Activated CD8-positive, alpha-beta T cell treated with anti-CD3 and anti-CD28 coated beads for 36 hours (primary cell): Measurements from ENCODE around the gene CPE. TPM values are rescaled to one million over a fixed set of nuclear protein-coding genes. Genes with fewer than 3 reads are reported as not detected.

Experiments used
- ATAC-seq: fragments of 200-7000 bp; cut with Tn5 transposase; one replicate; pipeline ENCODE4 v1.10.0; 2021; ENCODE audit warnings: mild to moderate bottlenecking, moderate library complexity
- CTCF ChIA-PET: fragments of 350-600 bp; sonication (Branson Sonifier 250); formaldehyde crosslinking; loops from one replicate; lab custom pipeline; 2021; ENCODE audit warnings: antibody characterized with exemption; lab: Charles Lee
- POLR2A ChIA-PET: fragments of 350-600 bp; sonication (Branson Sonifier 250); formaldehyde crosslinking; loops from one replicate; lab custom pipeline; 2021; ENCODE audit warnings: antibody characterized with exemption; lab: Charles Lee
- DNase-seq: peaks from one replicate; pipeline ENCODE4 v3.0.0-alpha.2; 2020
- H3K27ac Mint-ChIP-seq: one replicate; pipeline ENCODE4 v1.8.0; 2021; ENCODE audit warnings: mild to moderate bottlenecking, mixed read lengths
- H3K27me3 Mint-ChIP-seq: one replicate; pipeline ENCODE4 v1.8.0; 2021; ENCODE audit warnings: mixed read lengths
- H3K36me3 Mint-ChIP-seq: one replicate; pipeline ENCODE4 v1.8.0; 2021; ENCODE audit warnings: low read depth, mixed read lengths
- H3K4me1 Mint-ChIP-seq: one replicate; pipeline ENCODE4 v1.8.0; 2021; ENCODE audit warnings: low read depth, mixed read lengths
- H3K4me3 Mint-ChIP-seq: one replicate; pipeline ENCODE4 v1.8.0; 2021; ENCODE audit warnings: mild to moderate bottlenecking, moderate library complexity, mixed read lengths
- H3K9me3 Mint-ChIP-seq: one replicate; pipeline ENCODE4 v1.8.0; 2021; ENCODE audit warnings: mixed read lengths
- intact Hi-C: fragments of 100-400 bp; cut with micrococcal nuclease; formaldehyde crosslinking; loops from one replicate; pipeline ENCODE4 v1.10.0; 2022
- total RNA-seq, 2 experiments: library from RNA; stranded (reverse); gene quantifications; one replicate each; pipeline ENCODE4 v1.2.3, GENCODE V29; 2021
- TF ChIP-seq, protein P1 (sequence below): fragments of 200-600 bp; IDR thresholded peaks from one replicate; pipeline ENCODE4 v1.8.0; 2022; ENCODE audit warnings: antibody characterized with exemption, mild to moderate bottlenecking

The CPE gene
- total RNA-seq, 2 experiments from 2014 or later: not detected

DNA sequence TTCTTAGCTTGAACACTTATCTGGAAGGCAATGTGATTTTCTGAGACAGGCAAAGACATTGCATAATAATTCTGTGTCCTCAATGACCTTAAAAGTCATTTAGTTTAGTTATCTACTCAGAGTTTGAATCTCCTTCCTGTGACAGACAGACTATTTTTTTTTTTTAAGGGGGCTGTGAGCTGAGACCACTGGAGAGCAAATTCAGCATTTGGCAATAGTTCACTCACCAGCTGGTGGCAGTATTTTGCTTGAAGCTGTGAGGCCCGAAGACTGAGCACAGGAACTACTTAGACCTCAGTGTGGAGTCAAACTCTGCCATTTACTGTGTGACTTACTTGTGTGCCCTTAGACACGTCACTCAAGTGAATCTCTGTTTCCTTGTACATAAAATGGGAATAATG lies 22.9 kb upstream of the CPE start:
- H3K4me3 Mint-ChIP-seq: no peak overlapping the region
- H3K36me3 Mint-ChIP-seq: no peaks in the 10 kb centered on the region
- no peak overlapping the region for H3K27ac Mint-ChIP-seq
- ATAC-seq (peak; percentile 49), DNase-seq (peak; percentile 51)
- ChIA-PET CTCF (interaction anchor here (0.6 to 2.7 kb wide), 9 partner anchors 10 to 224 kb away, joined by 3 to 11 read pairs (median 3); no protein-coding TSS in a partner anchor), POLR2A (no interaction called here)
- peaks cover 17% of the 10 kb centered on the region for H3K27me3 Mint-ChIP-seq
- no peaks in the 10 kb centered on the region for H3K9me3 Mint-ChIP-seq
- intact Hi-C loops: loop anchor here (5.0 kb wide), 1 partner anchor 106 kb away; no protein-coding TSS in a partner anchor
- H3K4me1 Mint-ChIP-seq: no peaks in the 10 kb centered on the region
- TF ChIP-seq, protein P1, sequence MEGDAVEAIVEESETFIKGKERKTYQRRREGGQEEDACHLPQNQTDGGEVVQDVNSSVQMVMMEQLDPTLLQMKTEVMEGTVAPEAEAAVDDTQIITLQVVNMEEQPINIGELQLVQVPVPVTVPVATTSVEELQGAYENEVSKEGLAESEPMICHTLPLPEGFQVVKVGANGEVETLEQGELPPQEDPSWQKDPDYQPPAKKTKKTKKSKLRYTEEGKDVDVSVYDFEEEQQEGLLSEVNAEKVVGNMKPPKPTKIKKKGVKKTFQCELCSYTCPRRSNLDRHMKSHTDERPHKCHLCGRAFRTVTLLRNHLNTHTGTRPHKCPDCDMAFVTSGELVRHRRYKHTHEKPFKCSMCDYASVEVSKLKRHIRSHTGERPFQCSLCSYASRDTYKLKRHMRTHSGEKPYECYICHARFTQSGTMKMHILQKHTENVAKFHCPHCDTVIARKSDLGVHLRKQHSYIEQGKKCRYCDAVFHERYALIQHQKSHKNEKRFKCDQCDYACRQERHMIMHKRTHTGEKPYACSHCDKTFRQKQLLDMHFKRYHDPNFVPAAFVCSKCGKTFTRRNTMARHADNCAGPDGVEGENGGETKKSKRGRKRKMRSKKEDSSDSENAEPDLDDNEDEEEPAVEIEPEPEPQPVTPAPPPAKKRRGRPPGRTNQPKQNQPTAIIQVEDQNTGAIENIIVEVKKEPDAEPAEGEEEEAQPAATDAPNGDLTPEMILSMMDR: peak; percentile 29

DNA sequence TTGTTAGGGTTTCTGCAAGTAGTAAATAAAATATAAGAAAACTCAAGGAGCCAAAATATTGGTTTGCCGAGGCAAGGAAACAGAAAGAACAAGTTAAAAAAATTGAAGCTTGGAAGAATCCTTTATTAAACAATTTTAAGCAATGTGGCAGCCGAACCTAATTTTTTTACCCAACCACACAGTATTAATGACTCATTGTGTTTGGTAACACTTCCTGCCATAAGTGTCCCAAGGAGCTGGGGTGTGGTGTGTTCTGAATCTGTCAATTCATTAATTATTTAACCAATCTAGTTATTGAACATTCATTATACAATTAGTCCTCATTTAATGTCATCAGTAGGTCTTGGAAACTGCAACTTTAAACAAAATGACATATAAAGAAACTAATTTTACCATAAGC lies 19.3 kb upstream of the CPE start:
- intact Hi-C loops: loop anchor here (5.0 kb wide), 1 partner anchor 103 kb away; no protein-coding TSS in a partner anchor
- CTCF ChIA-PET: interaction anchor here (1.1 to 2.0 kb wide), 3 partner anchors 9 to 228 kb away, joined by 3 to 7 read pairs (median 4); partner anchors contain the start of gene MSMO1

DNA sequence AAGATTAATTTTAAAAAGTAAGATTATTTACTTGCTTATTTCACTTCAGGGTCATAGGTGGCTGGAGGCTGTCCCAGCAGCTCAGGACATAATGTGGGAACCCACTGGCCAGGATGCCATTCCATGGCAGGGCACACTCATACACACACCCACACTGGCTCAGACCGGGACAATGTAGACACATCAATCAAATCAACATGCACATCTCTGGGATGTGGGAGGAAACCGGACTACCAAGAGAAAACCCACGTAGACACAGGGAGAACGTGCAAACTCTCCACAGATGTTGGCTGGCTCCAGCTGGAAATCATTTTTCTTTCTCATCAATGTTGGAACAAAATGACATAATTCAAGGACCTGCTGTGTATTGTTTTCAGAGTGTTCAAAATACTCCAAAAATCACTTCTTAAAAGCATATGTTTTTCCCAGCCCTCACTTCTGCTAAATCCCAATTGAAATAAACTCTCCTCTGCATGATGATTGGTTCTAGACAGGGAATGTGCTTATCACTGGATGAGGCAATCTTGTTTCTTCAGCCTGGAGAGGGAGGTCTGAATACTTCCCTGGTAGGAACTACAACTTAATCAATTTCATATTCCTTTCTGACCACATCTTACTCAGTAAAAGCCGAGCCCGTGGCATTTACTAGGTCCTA lies 18.6 kb upstream of the CPE start:
- Mint-ChIP-seq H3K27me3 (peaks cover 25% of the 10 kb centered on the region), H3K4me3 (no peak overlapping the region), H3K36me3 (no peaks in the 10 kb centered on the region), H3K27ac (no peak overlapping the region), H3K4me1 (no peaks in the 10 kb centered on the region), H3K9me3 (no peaks in the 10 kb centered on the region)
- TF ChIP-seq, protein P1: no peak
- POLR2A ChIA-PET: interaction anchor here (1.3 kb wide), 1 partner anchor 10 kb away, joined by 3 read pairs; no protein-coding TSS in a partner anchor
- intact Hi-C loops: no loop called here
- DNase-seq (no peak), ATAC-seq (no peak)
- CTCF ChIA-PET: interaction anchor here (1.1 to 2.0 kb wide), 3 partner anchors 9 to 229 kb away, joined by 3 to 7 read pairs (median 4); partner anchors contain the start of gene MSMO1

More for the DNA sequence above, 19.3 kb upstream of the CPE start:
- Mint-ChIP-seq H3K36me3 (no peaks in the 10 kb centered on the region), H3K4me3 (no peak overlapping the region), H3K27ac (no peak overlapping the region), H3K27me3 (peaks cover 25% of the 10 kb centered on the region), H3K4me1 (no peaks in the 10 kb centered on the region), H3K9me3 (no peaks in the 10 kb centered on the region)
- DNase-seq (no peak), ATAC-seq (no peak)
- POLR2A ChIA-PET: interaction anchor here (1.3 kb wide), 1 partner anchor 10 kb away, joined by 3 read pairs; no protein-coding TSS in a partner anchor
- TF ChIP-seq, protein P1: no peak

DNA sequence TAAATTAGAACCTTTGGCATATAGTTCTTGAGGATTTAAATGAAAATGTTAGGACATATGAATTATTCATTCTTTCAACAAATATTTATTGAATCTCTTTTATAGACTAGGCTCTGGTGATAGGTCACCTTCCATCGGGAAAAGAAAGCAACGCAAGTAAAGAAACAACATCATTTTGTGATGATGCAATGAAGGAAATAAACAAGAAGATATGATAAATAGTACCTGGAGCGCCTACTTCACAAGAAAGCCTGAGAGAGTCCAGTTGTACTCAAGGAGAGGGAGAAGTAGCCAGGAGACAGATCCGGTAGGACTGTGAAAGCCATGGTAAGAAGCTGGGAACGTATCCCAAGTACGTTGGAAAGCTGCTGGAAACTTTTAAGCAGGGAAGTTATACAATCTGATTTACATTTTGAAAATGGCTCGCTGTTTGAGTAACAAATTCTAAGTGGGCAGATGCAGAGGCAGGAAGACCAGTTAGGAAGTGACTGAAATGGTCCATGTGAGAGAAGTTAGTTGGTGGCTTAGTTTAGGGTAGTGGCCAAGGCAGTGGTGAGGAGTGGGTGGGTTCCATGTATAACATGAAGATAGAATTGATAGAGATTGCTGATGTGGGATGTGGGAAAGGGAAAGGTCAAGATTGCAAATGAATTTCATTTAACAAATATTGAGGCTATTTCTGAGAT lies 17.7 kb upstream of the CPE start:
- H3K27me3 Mint-ChIP-seq: peaks cover 22% of the 10 kb centered on the region
- intact Hi-C loops: no loop called here
- CTCF ChIA-PET: interaction anchor here (2.0 kb wide), 1 partner anchor 10 kb away, joined by 7 read pairs; no protein-coding TSS in a partner anchor
- no peaks in the 10 kb centered on the region for H3K9me3 Mint-ChIP-seq
- H3K27ac Mint-ChIP-seq: no peak overlapping the region
- DNase-seq (no peak), ATAC-seq (no peak)
- H3K36me3 Mint-ChIP-seq: no peaks in the 10 kb centered on the region
- H3K4me3 Mint-ChIP-seq: no peak overlapping the region
- H3K4me1 Mint-ChIP-seq: no peaks in the 10 kb centered on the region
- POLR2A ChIA-PET: no interaction called here
- TF ChIP-seq, protein P1: no peak

DNA sequence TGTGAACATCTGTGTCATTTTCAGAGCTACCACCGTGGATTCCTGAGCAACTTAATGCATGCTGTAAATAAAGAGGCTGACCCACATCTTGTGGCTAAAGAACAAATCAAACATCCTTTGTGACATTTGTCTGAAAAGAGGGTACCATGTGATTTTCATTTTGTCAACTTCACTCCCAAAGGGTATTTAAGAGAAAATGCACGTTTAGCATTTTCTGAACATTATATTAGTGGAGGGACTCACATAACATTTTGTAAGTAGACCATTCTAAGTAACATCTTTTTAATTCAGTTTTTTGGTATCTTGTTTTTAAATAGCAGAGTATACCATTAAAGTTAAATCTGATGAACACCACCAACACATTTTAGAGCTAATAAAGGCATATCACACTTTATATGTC lies 17.0 kb upstream of the CPE start:
- peaks cover 22% of the 10 kb centered on the region for H3K27me3 Mint-ChIP-seq
- intact Hi-C loops: no loop called here
- H3K9me3 Mint-ChIP-seq: no peaks in the 10 kb centered on the region
- TF ChIP-seq, protein P1: no peak
- no peak for DNase-seq
- CTCF ChIA-PET: no interaction called here
- POLR2A ChIA-PET: no interaction called here
- H3K36me3 Mint-ChIP-seq: no peaks in the 10 kb centered on the region
- H3K4me1 Mint-ChIP-seq: no peaks in the 10 kb centered on the region
- H3K4me3 Mint-ChIP-seq: no peak overlapping the region
- H3K27ac Mint-ChIP-seq: no peak overlapping the region
- no peak for ATAC-seq
